Activated T-cell treated with anti-CD3 and anti-CD28 coated beads for 1 hour (primary cell): Measurements from ENCODE around the gene HNF1B.
A peak's percentile ranks its signal among the peaks of the same experiment; 100 is the strongest.
"Not testable (repeated sequence)": the region's sequence is repeated elsewhere in the genome, so short reads cannot be mapped to it uniquely, and the experiment has no call there.

Experiments used
- DNase-seq: peaks from one replicate; pipeline ENCODE4 v3.0.0-alpha.2; 2020; ENCODE audit warnings: low read depth

Gene HNF1B

GRCh38 chr17:37701496-37701898, 43.4 kb downstream of the HNF1B start:
- DNase-seq = peak; percentile 3

- no peak for DNase-seq
These were observed 44.0 kb downstream of the HNF1B start for GRCh38 chr17:37700881-37701280.

DNA sequence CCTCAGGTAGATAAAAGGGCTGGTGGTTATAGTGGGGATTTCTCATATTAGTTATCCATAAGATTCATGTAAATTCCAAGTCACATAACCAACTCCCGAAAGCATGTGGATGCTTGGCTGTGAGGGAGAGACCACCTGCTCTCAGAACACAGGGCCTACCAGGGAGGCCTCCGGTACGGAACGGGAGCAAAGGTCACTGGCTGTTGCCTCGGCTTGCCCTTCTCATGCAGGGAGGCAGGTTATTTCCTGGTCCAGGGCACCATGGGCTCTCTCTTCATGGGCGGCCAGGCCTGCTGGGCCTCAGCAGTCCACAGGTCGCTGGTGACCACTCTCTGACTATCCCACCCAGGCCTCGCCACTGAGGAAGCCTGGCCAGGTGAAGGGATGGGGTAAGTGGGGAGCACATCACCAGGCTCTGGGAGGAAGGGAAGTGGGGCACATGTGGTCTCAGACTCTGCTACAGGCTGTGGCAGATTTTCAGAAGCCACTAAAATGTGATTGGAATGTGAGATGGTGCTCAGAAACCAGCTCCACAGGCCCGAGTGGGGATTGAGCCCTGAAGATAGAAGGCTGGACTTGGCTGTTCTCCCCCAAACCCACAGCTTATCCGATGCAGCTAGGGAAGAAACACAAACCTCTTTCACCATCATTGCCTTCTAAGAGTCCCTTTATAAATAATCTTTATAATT, 45.4 kb downstream of the HNF1B start:
- DNase-seq = no peak

DNA sequence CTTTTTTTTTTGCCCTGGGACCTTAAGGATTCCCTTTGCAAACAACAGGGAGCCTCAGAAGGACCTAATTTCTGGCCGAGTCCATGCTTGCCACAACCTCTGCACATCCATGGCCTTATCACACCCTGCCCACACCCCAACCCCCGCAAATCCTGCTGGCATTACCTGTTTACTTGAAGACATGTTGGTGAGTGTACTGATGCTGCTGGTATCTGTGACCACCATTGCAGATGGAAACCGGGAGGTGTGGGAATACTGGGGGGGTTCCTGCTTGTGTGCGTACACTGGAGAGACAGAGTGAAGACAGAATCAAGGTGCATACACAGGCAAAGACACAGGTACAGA, 46.0 kb downstream of the HNF1B start:
- DNase-seq = no peak

- no peak for DNase-seq
These were observed 46.5 kb downstream of the HNF1B start for GRCh38 chr17:37698132-37698910.

DNA sequence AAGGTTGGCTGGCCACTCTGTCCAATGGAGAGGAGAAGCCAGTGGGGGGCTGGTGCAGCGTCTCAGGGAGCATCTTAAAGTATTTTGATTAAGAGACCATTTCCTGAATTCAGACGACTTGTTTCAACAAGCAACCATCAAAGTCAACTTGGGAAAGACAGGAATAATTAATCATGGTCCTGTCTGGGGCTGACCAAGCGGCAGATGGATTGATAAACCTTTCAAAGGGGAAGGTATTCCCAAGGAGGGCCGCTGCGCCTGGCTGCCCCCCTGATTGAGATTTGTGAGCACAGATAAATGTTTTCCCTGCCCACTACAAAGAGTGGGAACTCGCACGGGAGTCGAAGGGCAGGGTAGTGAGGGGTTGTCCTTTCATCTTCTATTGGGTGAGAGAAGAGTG, 47.5 kb downstream of the HNF1B start:
- no peak for DNase-seq

GRCh38 chr17:37696366-37696765, 48.5 kb downstream of the HNF1B start:
- DNase-seq = no peak

DNA sequence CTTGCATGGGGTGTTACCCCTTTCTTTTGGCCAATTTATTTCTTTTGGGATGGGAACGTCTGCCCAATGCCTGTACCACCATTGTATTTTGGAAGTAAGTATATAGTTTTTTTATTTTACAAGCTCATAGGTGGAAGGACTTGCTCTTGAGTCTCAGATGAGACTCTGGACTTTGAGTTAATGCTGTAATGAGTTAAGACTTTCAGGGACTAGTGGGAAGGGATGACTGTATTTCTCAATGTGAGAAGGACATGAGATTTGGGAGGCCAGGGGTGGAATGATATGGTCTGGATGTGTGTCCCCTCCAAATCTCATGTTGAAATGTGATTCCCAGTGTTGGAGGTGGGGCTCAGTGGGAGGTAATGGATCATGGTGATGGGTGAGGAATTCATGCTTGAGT, 49.1 kb downstream of the HNF1B start:
- DNase-seq = no peak

DNA sequence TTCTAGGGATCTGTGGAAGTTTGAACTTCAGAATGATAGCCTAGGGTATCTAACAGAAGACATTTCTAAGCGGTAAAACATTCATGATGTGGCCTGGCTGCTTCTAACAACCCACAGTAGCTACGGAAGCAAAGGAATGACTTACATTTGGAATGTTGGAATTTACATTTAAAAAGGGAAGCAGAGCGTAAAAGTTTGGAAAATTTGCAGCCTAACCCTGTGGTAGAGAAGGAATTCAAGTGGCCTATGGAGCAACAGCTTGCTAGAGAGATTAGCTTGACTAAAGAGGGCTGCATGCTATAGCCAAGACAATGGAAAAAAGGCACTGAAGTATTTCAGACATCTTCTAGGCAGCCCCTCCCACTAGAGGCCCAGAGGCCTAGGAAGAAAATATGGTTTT, 50.1 kb downstream of the HNF1B start:
- DNase-seq = no peak

- no peak for DNase-seq
These were observed 51.5 kb downstream of the HNF1B start for GRCh38 chr17:37693328-37693727.

- DNase-seq = no peak
These were observed 53.1 kb downstream of the HNF1B start for GRCh38 chr17:37691807-37692206.

GRCh38 chr17:37689317-37689716, 55.5 kb downstream of the HNF1B start:
- DNase-seq = no peak

GRCh38 chr17:37683454-37683984, 61.3 kb downstream of the HNF1B start:
- DNase-seq = no peak

DNA sequence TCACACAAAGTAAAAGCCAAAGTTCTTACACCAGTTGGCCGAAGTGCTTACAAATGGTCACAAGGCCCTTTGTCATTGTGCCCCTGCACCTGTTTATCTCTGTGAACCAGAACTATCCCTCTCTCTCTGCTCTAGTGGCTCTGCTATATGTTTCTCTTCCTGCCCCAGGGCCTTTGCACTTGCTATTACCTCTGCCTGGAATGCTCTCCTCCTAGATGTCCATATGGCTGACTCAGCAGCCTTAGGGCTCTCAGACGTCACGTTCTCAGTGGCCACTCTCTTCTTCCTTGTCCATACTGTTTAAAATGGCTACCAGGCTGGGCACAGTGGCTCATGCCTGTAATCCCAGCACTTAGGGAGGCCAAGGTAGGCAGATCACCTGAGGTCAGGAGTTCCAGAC, 62.9 kb downstream of the HNF1B start:
- DNase-seq = no peak

GRCh38 chr17:37679995-37680394, 64.9 kb downstream of the HNF1B start:
- DNase-seq = not testable (repeated sequence)

DNA sequence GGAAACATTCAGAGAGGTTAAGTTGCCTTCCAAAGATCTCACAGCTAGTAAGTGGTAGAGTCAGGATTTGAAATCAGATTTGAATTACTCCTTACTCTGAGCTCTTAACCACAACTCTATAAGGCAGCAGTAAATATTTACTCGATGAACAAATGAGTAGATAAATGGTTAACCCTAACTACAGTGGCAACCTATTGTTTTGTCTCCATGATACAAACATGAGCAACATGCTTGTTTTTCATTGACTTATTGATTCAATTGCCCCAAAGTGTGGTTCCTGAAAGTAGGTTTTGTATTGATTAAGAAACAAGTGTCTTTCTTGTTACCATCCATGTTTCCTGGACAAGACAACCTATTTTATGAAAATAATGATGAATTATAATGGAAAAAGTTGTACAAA, 66.8 kb downstream of the HNF1B start:
- DNase-seq = no peak

GRCh38 chr17:37677021-37677420, 67.8 kb downstream of the HNF1B start:
- no peak for DNase-seq

- no peak for DNase-seq
These were observed 68.5 kb downstream of the HNF1B start for GRCh38 chr17:37676115-37676925.

DNA sequence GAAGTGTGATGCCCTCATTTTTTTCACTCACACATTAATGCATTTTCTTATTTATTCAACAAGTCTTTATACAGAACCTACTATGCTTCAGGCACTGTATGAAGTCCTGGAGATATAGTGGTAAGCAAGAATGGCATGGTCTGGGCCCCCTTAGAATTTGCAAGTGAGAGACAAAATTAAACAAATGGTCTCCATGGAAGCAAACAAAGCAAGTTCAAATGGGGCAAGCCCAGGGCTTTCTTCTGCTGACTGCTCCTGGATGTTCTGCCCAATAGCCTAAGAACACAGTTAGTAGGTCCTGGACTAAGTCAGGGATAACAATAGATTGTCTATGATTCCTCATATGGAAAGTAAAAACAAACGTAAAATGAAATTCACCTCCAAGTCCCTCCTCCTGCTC, 70.3 kb downstream of the HNF1B start:
- no peak for DNase-seq

GRCh38 chr17:37673386-37673785, 71.5 kb downstream of the HNF1B start:
- DNase-seq = no peak

DNA sequence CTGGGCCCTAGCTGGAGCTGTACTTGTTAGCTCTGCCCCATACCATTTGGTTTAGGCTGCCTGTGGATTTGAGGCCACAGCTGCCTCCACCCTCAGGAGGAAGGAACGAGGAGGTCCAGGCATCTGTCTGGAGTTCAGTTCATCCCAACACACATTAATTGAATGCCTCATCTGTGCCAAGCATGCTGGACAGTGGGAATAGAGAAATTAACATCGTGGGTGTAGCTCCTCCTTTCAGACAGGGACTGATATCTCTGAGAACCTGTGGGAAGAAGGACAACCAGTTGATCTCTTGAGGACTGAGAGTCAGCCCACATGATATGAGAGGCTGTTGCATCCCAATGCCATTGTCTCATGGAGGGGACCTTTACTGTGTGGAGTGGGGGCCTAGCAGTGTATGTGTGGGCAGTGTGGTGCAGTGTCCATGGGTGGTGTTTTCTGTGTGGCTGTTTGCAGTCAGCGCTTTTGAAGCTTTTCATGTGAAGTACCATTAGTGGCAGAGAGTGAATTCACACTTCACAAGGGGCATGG, 72.2 kb downstream of the HNF1B start:
- no peak for DNase-seq

- no peak for DNase-seq
These were observed 72.9 kb downstream of the HNF1B start for GRCh38 chr17:37671824-37672547.
